GM06990 (cell line): ENCODE results near the gene RNF38.

Experiments
- DNase-seq: peaks from one replicate; pipeline ENCODE4 v3.0.0-alpha.2; 2011; ENCODE audit not compliant: insufficient read length; ENCODE audit errors: extremely low read depth
- H3K27me3 ChIP-seq: replicated peaks from 2 replicates; pipeline ENCODE4 v1.6.0; 2011; ENCODE audit warnings: low read length; ENCODE audit not compliant: control insufficient read depth, insufficient read depth
- H3K36me3 ChIP-seq: 2 replicates; pipeline ENCODE4 v1.5.1; 2011; ENCODE audit warnings: low read length; ENCODE audit not compliant: control insufficient read depth, insufficient read depth
- H3K4me3 ChIP-seq: replicated peaks from 2 replicates; pipeline ENCODE4 v1.5.1; 2011; ENCODE audit warnings: low read depth, mild to moderate bottlenecking, control low read depth, low read length
- TF ChIP-seq, protein P1 (sequence below): IDR thresholded peaks from 2 replicates; pipeline ENCODE4 v1.5.1; 2011; ENCODE audit warnings: low read length, control low read depth, mild to moderate bottlenecking, inconsistent platforms; ENCODE audit not compliant: insufficient read depth, poor library complexity, severe bottlenecking

RNF38 gene

DNA sequence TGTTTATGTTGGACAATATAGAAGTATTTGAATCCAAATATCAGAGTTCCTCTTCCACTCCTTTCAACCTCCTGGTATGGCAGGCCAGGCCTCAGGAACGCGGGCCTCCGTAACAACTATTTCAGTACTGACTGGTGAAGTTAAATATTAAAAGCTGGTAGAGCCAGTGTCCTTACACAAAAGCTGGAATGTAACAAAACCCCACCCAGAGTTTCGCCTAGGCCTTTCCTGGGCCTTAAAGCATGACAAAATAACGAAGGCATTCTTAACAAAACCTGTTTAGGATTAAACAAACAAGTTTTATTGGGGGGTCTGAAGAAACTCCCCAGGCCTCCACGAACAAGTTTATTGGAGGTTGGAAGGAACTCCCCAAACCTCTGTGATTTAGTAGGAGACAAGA, 80.3 kb downstream of the RNF38 start:
- no peaks in the 10 kb centered on the region for H3K36me3 ChIP-seq
- no peaks in the 10 kb centered on the region for H3K27me3 ChIP-seq
- no peak for DNase-seq
- no peak overlapping the region for H3K4me3 ChIP-seq
- TF ChIP-seq, protein P1, sequence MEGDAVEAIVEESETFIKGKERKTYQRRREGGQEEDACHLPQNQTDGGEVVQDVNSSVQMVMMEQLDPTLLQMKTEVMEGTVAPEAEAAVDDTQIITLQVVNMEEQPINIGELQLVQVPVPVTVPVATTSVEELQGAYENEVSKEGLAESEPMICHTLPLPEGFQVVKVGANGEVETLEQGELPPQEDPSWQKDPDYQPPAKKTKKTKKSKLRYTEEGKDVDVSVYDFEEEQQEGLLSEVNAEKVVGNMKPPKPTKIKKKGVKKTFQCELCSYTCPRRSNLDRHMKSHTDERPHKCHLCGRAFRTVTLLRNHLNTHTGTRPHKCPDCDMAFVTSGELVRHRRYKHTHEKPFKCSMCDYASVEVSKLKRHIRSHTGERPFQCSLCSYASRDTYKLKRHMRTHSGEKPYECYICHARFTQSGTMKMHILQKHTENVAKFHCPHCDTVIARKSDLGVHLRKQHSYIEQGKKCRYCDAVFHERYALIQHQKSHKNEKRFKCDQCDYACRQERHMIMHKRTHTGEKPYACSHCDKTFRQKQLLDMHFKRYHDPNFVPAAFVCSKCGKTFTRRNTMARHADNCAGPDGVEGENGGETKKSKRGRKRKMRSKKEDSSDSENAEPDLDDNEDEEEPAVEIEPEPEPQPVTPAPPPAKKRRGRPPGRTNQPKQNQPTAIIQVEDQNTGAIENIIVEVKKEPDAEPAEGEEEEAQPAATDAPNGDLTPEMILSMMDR: no peak

DNA sequence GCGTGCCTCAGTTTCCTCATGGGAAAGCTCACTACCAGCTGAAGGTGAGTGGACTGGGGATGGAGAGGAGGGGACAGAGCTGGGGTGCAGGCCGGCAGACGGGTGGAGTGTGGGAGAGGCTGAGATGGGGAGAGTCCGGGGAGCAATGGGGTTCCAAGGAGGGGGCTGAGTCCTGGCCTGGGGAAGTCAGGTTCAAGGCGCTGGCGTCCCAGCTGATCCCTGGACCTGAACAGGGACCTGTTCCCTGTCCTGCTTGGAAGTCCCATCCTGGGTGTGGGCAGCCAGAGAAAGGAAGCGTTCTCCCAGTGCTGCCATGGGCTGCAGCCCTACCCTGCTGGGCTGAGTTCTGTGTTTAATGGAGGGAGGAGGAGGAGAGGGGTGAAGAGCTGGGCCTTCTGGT, 80.9 kb downstream of the RNF38 start:
- Histone ChIP-seq H3K36me3 (no peaks in the 10 kb centered on the region), H3K27me3 (no peaks in the 10 kb centered on the region), H3K4me3 (no peak overlapping the region)
- DNase-seq: no peak
- TF ChIP-seq, protein P1: no peak

DNA sequence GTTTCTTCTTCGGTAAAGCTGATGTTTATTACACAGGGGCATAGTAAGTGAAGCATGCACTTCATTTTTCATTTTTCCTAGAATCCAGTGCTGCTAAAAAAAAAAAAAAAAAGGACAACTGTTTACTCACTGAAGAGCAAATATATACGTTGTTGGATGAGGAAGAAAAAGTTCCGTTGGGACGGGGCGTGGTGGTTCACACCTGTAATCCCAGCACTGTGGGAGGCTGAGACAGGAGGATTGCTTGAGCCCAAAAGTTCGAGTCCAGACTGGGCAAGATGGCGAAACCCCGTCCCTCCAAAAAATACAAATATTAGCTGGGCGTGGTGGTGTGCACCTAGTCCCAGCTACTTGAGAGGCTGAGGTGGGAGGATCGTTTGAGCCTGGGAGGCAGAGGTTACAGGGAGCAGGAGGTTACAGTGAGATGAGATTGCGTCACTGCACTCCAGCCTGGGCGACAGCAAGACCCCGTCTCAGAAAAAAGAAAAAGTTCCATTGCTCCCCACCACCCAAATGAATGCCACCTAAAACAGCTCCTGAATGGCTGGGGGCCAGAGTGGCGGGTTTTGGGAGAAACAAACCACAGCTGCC, 81.8 kb downstream of the RNF38 start:
- DNase-seq: no peak
- H3K27me3 ChIP-seq: no peaks in the 10 kb centered on the region
- H3K36me3 ChIP-seq: no peaks in the 10 kb centered on the region
- TF ChIP-seq, protein P1: no peak
- no peak overlapping the region for H3K4me3 ChIP-seq

DNA sequence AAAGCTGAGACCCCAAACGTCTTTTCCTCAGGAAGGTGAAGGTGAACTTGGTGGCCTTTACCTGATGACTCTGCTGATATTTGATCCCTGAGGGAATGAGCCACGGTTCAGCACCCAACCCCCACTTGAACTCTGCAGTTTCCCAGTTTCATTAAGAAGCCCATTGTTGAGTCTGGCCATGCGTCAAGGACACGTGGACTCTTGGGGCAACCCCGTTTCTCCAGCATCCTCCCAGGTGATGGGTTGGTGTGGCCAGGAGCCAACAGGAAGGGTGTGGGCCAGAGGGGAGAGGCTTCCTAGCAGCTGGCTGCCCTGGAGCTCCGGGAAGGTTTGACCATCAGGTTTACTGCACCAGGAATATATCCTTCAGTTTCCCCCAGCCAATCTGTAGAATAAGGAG, 82.3 kb downstream of the RNF38 start:
- H3K4me3 ChIP-seq: no peak overlapping the region
- H3K27me3 ChIP-seq: no peaks in the 10 kb centered on the region
- DNase-seq: no peak

DNA sequence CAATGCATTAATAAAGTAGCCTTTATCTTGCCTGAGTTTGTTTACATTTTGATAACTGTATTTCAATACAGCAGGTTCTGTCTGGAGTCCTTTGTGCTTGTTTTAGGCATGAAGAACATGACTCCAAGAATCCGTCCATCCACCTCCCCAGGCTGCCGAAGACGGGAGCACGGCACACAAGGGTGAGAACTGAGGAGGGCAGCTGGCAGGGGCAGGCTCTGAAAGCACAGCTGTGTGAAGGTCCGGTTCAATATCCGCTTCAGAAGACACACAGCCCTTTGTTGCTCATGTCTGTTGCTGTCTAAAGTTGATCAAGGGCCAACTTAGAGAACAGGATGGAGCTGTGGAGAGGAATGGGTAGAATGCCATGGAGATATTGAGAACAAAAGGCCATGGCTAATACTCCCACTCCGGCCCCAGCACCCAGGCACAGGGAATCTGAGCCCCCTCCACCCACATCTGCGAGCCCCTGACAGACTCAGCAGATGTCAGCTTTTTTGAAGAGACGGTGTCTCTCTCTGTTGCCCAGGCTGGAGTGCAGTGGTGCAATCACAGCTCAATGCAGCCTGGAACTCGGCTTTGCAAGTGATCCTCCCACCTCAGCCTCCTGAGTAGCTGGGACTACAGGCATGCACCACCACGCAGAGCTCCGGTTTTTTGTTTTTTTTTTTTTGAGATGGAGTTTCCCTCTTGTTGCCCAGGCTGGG, 83.3 kb downstream of the RNF38 start:
- TF ChIP-seq, protein P1: no peak
- H3K27me3 ChIP-seq: no peaks in the 10 kb centered on the region
- H3K4me3 ChIP-seq: no peak overlapping the region
- DNase-seq: no peak
- H3K36me3 ChIP-seq: no peaks in the 10 kb centered on the region

More for the DNA sequence above, 82.3 kb downstream of the RNF38 start:
- H3K36me3 ChIP-seq: no peaks in the 10 kb centered on the region
- TF ChIP-seq, protein P1: no peak
